SK-N-SH (cell line): ENCODE data around the gene YWHAE.

Experiments
- EP300 ChIP-seq, 2 experiments: IDR thresholded peaks; 2 replicates each; pipeline versions ENCODE4 v1.4.0 to v1.6.1; 2012; ENCODE audit warnings: borderline replicate concordance in 1 of 2, low read depth in 1 of 2, low read length in 1 of 2
- GATA2 ChIP-seq: sonication (generic); formaldehyde crosslinking; IDR thresholded peaks from 2 replicates; pipeline ENCODE4 v1.5.0; 2020; ENCODE audit warnings: mild to moderate bottlenecking, missing genetic modification reagents
- JUND ChIP-seq: IDR thresholded peaks from 2 replicates; pipeline ENCODE4 v1.4.0; 2012
- MXI1 ChIP-seq: IDR thresholded peaks from 2 replicates; pipeline ENCODE4 v1.6.1; 2012; ENCODE audit warnings: mild to moderate bottlenecking, low read depth, low read length, improper control_type of control experiment
- POLR2AphosphoS5 ChIP-seq: IDR thresholded peaks from 2 replicates; pipeline ENCODE4 v1.6.1; 2012; ENCODE audit warnings: low read depth, low read length
- RAD21 ChIP-seq: IDR thresholded peaks from 2 replicates; pipeline ENCODE4 v1.6.1; 2012; ENCODE audit warnings: mild to moderate bottlenecking, low read length
- TAF1 ChIP-seq: IDR thresholded peaks from 2 replicates; pipeline ENCODE4 v1.6.1; 2012; ENCODE audit warnings: low read depth, mild to moderate bottlenecking, low read length, moderate library complexity, borderline replicate concordance
- TCF12 ChIP-seq: IDR thresholded peaks from 2 replicates; pipeline ENCODE4 v1.4.0; 2012
- TEAD4 ChIP-seq: IDR thresholded peaks from 2 replicates; pipeline ENCODE4 v1.4.0; 2012; ENCODE audit warnings: mild to moderate bottlenecking, borderline replicate concordance; ENCODE audit not compliant: insufficient read depth
- TF ChIP-seq, protein P1 (sequence below): IDR thresholded peaks from 2 replicates; pipeline ENCODE4 v1.4.0; 2012; ENCODE audit warnings: low read depth, borderline replicate concordance
- TF ChIP-seq, protein P2 (sequence below): fragments of 200-600 bp; sonication (generic); IDR thresholded peaks from 2 replicates; pipeline ENCODE4 v1.6.1; 2017; ENCODE audit warnings: antibody characterized with exemption, mild to moderate bottlenecking, moderate library complexity
- TF ChIP-seq, protein P3 (sequence below): fragments of 150-350 bp; IDR thresholded peaks from 2 replicates; pipeline ENCODE4 v1.6.1; 2017; ENCODE audit warnings: antibody characterized with exemption, low read length, low read depth, borderline replicate concordance
- TF ChIP-seq, protein P4 (sequence below): IDR thresholded peaks from 2 replicates; pipeline ENCODE4 v1.6.1; 2012; ENCODE audit warnings: mild to moderate bottlenecking, low read depth, low read length, moderate library complexity

DNA sequence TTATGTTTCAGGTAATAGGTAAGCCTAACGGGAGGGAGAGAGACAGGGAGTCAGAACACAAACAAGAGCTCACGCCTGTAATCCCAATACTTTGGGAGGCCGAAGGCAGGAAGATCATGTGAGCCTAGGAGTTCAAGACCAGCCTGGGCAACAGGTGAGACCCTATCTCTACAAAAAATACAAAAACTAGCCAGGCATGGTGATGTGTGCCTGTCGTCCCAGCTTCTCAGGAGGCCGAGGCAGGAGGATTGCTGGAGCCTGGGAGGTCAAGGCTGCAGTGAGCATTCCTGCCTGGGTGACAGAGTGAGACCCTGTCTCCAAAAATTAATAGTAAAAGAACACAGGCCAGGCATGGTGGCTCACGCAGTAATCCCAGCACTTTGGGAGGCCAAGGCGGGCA is 27.4 kb downstream of the YWHAE start:
- TF ChIP-seq, protein P1, sequence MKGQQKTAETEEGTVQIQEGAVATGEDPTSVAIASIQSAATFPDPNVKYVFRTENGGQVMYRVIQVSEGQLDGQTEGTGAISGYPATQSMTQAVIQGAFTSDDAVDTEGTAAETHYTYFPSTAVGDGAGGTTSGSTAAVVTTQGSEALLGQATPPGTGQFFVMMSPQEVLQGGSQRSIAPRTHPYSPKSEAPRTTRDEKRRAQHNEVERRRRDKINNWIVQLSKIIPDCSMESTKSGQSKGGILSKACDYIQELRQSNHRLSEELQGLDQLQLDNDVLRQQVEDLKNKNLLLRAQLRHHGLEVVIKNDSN, result no peak
- TF ChIP-seq, protein P2, sequence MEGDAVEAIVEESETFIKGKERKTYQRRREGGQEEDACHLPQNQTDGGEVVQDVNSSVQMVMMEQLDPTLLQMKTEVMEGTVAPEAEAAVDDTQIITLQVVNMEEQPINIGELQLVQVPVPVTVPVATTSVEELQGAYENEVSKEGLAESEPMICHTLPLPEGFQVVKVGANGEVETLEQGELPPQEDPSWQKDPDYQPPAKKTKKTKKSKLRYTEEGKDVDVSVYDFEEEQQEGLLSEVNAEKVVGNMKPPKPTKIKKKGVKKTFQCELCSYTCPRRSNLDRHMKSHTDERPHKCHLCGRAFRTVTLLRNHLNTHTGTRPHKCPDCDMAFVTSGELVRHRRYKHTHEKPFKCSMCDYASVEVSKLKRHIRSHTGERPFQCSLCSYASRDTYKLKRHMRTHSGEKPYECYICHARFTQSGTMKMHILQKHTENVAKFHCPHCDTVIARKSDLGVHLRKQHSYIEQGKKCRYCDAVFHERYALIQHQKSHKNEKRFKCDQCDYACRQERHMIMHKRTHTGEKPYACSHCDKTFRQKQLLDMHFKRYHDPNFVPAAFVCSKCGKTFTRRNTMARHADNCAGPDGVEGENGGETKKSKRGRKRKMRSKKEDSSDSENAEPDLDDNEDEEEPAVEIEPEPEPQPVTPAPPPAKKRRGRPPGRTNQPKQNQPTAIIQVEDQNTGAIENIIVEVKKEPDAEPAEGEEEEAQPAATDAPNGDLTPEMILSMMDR, result no peak
- TF ChIP-seq MXI1 (no peak), EP300 (IDR thresholded peaks at IDR 0.05; ENCODE audit: borderline replicate concordance in 1 of 2, low read depth in 1 of 2, low read length in 1 of 2) (no peak), GATA2 (CRISPR knock-in tag) (no peak), POLR2AphosphoS5 (no peak), TEAD4 (no peak), JUND (no peak), RAD21 (no peak), TAF1 (no peak), TCF12 (no peak)
- TF ChIP-seq, protein P3, sequence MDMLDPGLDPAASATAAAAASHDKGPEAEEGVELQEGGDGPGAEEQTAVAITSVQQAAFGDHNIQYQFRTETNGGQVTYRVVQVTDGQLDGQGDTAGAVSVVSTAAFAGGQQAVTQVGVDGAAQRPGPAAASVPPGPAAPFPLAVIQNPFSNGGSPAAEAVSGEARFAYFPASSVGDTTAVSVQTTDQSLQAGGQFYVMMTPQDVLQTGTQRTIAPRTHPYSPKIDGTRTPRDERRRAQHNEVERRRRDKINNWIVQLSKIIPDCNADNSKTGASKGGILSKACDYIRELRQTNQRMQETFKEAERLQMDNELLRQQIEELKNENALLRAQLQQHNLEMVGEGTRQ, result no peak
- TF ChIP-seq, protein P4, sequence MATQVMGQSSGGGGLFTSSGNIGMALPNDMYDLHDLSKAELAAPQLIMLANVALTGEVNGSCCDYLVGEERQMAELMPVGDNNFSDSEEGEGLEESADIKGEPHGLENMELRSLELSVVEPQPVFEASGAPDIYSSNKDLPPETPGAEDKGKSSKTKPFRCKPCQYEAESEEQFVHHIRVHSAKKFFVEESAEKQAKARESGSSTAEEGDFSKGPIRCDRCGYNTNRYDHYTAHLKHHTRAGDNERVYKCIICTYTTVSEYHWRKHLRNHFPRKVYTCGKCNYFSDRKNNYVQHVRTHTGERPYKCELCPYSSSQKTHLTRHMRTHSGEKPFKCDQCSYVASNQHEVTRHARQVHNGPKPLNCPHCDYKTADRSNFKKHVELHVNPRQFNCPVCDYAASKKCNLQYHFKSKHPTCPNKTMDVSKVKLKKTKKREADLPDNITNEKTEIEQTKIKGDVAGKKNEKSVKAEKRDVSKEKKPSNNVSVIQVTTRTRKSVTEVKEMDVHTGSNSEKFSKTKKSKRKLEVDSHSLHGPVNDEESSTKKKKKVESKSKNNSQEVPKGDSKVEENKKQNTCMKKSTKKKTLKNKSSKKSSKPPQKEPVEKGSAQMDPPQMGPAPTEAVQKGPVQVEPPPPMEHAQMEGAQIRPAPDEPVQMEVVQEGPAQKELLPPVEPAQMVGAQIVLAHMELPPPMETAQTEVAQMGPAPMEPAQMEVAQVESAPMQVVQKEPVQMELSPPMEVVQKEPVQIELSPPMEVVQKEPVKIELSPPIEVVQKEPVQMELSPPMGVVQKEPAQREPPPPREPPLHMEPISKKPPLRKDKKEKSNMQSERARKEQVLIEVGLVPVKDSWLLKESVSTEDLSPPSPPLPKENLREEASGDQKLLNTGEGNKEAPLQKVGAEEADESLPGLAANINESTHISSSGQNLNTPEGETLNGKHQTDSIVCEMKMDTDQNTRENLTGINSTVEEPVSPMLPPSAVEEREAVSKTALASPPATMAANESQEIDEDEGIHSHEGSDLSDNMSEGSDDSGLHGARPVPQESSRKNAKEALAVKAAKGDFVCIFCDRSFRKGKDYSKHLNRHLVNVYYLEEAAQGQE, result no peak
